HG03565 (cell line): ENCODE results near the gene CAPZA2.
"Not testable (repeated sequence)": the region's sequence is repeated elsewhere in the genome, so short reads cannot be mapped to it uniquely, and the experiment has no call there.

Experiments
- ATAC-seq: cut with Tn5 transposase; IDR thresholded peaks from one replicate; pipeline ENCODE4 v1.9.1; 2021; ENCODE audit warnings: mild to moderate bottlenecking, moderate library complexity; ENCODE audit not compliant: unreplicated experiment

Gene CAPZA2

GRCh38 chr7:116952635-116953371 lies 90.4 kb downstream of the CAPZA2 start:
- no peak for ATAC-seq

DNA sequence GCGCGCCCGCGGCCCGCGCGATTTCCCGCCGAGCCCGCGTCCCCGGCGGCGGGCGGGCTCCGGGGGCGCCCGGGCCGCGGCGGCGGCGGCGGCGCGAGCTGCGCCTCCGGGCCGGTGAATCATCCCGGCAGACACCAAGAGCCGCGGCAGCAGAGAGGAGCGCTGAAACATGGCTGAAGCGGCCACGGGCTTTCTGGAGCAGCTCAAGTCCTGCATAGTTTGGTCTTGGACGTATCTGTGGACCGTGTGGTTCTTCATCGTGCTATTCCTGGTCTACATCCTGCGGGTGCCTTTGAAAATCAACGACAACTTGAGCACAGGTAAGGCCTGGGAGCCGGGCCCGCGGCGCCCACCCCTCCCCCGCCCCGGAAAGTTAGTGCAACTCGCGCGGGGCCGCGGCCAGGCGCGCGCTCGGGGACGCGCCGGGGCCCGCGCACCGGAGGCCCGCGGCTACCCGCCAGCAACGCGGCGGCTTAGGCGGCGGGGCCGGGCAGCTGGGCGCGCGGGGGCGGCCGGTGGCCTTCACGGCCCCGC lies 91.1 kb downstream of the CAPZA2 start, which contains the start of gene ST7:
Gene ST7 (plus strand): TSS at position 130 of the 534 bp plus-strand sequence. CDS start 40 bp downstream, at position 170.
- ATAC-seq = no peak

GRCh38 chr7:116953906-116954838 lies 91.8 kb downstream of the CAPZA2 start:
- ATAC-seq = no peak

DNA sequence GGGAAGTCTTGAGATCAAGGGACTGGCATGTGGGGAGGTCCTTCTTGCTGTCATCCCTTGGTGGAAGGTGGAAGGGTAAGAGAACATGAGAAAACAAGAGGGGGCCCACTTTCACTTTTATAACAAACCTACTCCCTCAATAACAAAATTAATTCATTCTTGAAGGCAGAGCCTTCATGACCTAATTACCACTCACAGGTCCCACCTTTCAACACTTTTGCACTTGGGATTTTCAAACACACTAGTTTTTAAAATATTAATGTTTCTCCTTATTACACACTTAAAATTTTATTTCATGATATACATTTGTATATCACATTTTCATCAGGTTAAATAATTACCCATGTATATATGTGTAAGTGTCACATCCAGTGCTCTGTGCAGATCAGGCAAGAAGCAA lies 93.0 kb downstream of the CAPZA2 start:
- ATAC-seq = no peak

- peak; percentile 81 for ATAC-seq
These were observed 93.6 kb downstream of the CAPZA2 start for GRCh38 chr7:116955801-116956476.

DNA sequence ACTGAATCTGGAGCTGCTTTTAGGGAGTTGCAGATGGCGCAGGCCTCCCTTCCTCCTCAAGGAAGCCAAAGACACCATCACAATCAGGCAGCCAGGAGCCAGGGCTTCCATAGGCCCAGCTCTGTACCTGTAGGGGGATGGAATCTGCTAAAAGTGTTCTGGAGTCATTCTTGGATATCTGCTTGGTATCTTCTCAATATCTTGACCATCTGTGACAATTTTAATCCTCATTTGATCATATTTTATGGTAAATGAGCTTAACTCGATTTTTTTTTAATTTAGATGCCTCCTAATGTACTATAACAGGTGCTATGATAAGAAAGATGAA lies 94.1 kb downstream of the CAPZA2 start:
- ATAC-seq = no peak

- peak; percentile 27 for ATAC-seq
These were observed 95.5 kb downstream of the CAPZA2 start for GRCh38 chr7:116957874-116958273.

GRCh38 chr7:116961966-116962673 lies 99.7 kb downstream of the CAPZA2 start:
- not testable (repeated sequence) for ATAC-seq

- no peak for ATAC-seq
These were observed 100.8 kb downstream of the CAPZA2 start for GRCh38 chr7:116963234-116963633.

DNA sequence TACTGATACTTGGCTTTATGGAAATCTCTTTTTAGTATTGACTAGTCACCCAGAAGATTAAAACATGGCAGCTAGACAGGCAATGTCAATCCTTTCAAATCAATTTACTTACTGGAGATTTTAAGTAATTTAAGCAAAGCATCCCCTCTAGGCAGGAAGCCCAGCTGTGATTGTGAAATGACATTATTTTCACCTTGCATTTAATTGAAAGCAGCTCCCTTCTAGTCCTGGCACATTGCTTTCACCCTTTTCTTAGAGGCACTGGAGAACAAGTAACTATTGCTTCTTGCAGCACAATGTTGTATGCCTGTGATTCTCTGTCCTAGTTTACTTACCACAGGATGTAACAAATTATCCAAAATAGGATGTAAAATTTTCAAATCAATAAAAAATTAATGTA lies 104.2 kb downstream of the CAPZA2 start:
- ATAC-seq = no peak

DNA sequence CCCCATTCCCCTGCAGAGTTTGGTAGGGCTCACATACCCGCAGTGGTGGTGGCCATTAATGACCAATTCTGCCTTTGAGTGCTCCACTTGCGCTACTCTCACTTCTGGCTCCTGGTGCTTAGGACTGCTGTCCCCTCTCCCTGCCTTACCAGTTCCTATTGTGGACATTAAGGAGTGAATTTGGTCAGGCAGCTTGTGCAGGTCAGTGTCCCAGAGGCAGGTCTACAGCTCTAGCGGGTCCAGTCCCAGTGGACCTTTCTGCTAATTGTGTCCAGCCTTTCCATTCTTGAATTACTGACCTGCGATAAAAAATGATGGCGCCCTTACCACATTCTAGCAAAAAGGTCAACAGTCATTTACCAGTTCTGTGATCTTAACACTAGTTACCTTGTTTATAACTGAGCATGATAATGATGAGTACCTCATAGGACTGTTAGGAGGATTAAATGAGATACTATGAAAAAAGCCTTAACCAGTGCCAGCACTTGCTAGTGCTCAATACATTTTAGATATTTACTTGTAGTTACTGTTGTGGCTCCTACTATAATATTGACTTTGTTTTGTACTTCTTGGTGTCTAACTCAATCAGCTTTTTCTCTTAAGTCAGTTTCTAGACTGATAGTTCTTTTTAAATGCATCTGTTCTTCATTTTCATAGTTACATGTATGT lies 105.0 kb downstream of the CAPZA2 start:
- ATAC-seq = no peak

- ATAC-seq = no peak
These were observed 105.6 kb downstream of the CAPZA2 start for GRCh38 chr7:116967983-116968382.

GRCh38 chr7:116968631-116969030 lies 106.2 kb downstream of the CAPZA2 start:
- ATAC-seq = no peak

GRCh38 chr7:116969371-116969902 lies 107.0 kb downstream of the CAPZA2 start:
- ATAC-seq = no peak

DNA sequence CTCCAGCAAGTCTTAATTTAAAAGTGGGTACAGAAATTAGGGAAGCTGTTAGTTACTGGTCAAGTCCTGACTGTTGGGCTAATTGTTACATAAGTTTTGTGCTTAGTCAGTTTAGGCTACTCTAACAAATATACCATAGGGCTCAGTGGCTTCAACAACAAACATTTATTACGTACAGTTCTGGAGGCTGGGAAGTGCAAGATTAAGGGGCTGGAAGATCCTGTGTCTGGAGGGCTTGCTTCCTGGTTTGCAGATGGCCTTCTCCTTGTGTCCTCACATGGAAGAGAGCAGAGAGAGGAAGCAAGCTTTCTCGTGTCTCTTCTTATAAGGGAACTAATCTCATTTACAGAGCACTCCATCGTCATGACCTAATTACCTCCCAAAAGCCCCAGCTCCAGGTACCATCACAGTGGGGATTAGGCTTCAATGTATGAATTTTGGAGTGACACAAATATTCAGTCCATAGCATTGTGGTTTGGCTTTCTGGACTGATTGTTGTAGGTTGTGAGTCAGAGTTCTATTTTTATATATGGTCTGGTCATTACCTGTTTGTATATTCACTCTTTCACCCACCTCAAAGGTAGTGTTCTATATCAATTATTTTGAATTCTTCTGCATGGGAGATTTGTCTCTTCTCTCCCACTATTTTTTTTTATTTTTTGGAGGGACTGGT lies 108.0 kb downstream of the CAPZA2 start:
- peak; percentile 71 for ATAC-seq

DNA sequence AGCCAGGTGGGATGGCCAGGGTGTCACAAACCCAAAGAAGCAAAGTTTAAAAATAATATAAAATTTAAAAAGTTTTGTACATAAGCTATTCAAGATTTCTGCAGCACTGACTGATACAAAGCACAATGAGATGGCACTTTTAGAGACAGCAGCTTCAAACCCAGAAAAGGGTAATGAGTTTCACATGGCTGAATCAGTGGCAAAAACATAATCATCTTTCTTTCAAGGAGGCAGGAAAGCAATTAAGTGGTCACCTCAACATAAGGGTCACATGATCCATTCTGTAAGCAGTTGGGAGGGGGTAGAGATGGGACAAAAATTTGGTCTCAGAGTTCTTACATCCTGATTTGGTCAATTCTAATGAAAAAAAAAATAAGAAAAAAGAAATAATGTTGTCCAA lies 108.8 kb downstream of the CAPZA2 start:
- ATAC-seq = not testable (repeated sequence)
